A549 treated with Mapracorat at 1 μM for 4 hours (cell line): ENCODE data around the gene SNW1. TPM values are rescaled to one million over a fixed set of nuclear protein-coding genes. Genes with fewer than 3 reads are reported as not detected.

ENCODE experiments used
- total RNA-seq: library from RNA; stranded (reverse); fragments of 200-300 nt; extraction: Qiagen RNA extraction; gene quantifications from 5 replicates; pipeline ENCODE4 v1.2.3, GENCODE V29; 2022

Gene SNW1
- 57.3 to 71.8 TPM (median 69.6 TPM) in 5 replicates for total RNA-seq

DNA sequence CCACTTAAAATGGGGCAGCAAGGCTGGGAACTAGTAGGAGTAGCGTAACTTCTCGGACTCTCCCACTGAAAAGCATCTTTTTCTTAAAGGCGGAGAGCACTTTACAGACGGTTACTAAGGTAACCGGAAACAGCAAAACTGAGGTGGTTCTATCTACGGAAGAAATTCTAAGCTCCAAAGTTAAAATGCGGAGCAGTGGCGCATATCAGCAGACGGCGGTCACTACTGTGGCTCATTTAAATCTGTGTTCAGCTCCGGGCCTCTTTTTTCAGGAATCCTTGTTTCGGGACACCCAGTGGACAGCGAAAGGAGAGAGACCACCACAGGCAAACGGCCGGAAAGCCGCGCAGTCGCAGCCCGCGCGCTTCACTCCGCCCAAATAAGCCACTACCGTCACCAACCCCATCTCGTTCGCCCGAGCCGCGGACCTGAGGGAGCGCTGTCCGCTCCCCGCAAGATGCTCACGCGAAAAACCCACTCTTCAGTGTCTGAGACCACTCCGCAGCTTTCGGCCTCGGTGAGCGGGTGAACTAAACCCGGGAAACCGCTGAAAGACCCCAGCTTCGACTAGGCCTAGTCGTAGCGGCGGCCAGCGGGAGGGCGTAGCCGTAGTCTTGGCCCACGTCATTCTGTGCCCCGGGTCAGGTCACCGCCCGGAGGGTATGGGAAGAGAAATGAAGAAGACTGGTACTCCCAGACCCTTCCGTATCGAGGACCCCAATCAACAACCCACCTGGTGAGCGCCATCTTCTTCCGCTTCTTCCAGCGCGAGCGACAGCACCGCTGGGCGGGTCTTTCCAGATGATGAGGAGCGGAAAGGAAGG, at the start of gene SNW1:
Gene SNW1, minus strand, starts transcription at position 776 of the 824 bp plus-strand sequence. Its CDS starts 29 bp downstream, at position 747.

DNA sequence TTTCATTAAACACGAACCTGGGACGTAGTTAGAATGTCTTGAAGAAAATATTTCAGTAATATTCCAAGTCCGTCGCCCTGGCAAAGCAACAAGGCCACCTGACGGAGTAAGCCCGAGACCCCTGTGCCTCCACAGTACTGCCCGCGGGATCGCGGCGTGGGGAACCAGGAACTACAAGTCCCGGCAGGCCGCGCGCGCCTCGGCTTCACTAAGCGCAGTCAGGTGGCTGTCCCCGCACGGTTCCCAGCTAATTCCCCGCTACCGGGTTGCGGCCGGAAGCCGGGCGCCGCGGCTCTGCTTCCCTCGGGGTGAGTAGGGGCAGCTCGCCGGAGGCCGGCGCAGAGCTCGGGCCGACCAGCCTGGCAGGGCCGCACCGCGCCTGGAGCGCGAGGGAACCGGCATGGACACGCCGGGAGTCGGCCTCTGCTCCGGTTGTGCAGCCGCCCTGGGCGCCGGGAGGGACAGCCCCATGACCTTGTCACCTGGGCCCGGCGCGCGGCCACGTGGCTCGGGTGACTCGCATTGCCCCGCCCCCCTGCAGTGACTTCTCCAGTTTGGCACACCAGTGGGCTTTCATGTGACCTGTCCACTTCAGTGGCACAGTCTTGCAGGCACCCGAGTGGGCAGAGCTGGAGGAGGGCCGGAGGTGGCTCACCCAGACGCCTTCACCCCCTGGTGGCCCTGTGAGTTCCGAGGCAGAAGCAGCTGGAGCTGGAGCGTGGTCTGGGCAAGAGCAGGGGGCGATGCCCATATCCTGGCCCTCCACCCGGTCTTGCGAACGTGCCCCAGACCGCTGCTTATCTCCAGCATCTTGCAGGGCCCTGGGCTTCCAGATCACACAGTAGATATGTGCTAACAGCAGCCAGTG, 39.1 kb upstream of the SNW1 start, which contains the start of gene ADCK1:
Gene ADCK1, plus strand, starts transcription at position 247 of the 868 bp plus-strand sequence. CDS start 18,870 bp downstream, outside the sequence.

DNA sequence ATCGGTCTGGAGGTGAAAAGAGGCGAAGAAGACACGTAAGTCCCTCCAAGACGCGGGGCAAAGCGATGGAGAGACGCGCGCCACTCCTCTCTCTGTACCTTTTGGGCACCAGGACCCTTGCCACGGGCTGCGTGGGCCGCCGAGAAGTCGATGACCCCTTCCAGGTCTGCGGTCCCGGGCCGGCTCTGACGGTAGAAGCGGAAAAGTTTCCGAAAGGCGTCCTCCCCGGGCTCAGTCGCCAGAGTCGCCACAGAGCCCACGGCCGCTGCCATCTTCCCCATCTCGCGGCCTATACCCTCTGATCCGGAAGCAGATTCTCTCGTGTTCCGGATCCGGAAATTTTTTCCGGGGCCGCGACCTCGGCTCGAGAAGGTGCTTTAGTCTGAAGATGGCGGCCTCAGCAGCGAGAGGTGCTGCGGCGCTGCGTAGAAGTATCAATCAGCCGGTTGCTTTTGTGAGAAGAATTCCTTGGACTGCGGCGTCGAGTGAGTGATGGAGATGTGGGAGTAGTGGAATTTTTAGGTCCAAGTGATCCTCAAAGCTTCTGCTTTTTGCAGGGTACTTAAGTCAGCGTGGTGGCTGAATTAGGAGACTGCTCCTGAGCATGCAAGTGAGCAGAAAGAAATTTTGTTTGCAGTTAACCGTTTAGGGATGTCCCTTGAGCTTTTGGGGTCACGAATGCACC, 53.1 kb downstream of the SNW1 start, which contains the start of the genes ALKBH1 and SLIRP:
Gene ALKBH1, minus strand, starts transcription at position 300 of the 685 bp plus-strand sequence. Its CDS starts 19 bp downstream, at position 281.
Gene SLIRP, plus strand, starts transcription at position 380 of the 685 bp plus-strand sequence. Its CDS starts 9 bp downstream, at position 389.

Other genes with a start within 250 kb of the SNW1 start
- 29.7 to 38.5 TPM (median 34.5 TPM) in 5 replicates for gene SPTLC2, start 144.5 kb downstream of the SNW1 start, total RNA-seq
- 14.4 to 15.9 TPM (median 14.9 TPM) in 5 replicates for gene ALKBH1, start 53.1 kb downstream of the SNW1 start, total RNA-seq
- gene SLIRP, start 53.1 kb downstream of the SNW1 start, total RNA-seq = 322 to 487 TPM (median 391 TPM) in 5 replicates
- gene ADCK1, start 39.0 kb upstream of the SNW1 start, total RNA-seq = 6.0 to 6.4 TPM (median 6.2 TPM) in 5 replicates